SHP77 (cell line): Measurements from ENCODE around the gene TXNDC5.

Experiments used
- DNase-seq, 2 experiments: peaks; one replicate each; lab custom pipeline; 2025; lab: John Stamatoyannopoulos, UW

The TXNDC5 gene

DNA sequence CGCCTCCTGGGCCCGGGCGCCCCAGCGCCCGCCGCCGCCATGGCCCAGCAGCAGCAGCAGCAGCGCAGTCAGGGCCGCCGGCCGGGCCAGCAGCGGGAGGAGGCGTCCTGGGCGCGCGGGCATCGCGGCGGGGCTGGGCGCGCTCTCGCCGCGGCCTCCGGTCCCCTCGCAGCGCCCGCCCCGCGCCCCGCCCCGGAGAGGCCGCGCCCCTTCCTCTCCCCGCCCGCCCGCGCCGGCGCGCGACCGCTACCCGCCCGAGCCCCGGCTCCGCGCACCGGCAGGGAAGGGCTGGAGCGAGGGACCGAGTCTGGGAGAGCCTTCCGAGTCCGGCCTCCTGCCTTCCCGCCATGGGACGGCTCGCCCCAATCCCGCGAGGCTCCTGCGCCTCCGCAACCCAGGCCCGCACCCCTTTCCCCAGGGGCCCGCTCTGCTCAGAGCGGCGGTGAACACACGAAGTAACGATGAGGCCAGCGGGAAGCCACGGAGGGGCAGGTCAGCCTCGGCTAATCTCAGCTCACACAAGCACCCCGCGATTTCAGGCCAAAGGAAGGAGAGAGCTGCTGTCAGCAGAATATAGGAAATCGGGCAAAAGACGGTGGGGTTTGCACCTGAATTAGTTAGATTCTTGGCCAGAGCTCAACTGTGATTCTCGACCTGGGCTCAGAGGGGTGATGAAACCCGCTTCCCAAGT is at the start of gene TXNDC5:
Gene TXNDC5 (minus strand): TSS at position 135 of the 691 bp plus-strand sequence. CDS start 12 bp downstream, at position 123.
- DNase-seq, result peak; percentile 50 to 68

- DNase-seq, result no peak
Observed at GRCh38 chr6:7960141-7960540, 49.6 kb upstream of the TXNDC5 start.

DNA sequence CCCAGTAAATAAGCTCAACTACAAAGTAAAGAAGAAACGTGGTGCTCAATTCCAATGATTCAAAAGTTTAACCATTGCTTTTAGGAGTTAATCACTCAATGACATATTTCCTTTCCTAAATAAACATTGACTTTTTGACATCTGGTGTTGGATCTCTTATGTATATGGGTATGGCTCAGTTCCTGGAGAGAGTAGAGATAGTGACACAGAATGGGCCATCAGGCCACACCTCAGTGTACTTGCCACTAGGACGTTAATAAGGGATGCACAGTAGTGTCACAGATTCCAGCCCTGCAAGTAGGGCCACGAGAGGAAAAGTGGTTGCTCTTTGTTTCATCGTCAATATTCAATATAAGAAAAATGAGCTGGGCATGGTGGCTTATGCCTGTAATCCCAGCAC is 48.9 kb upstream of the TXNDC5 start:
- no peak for DNase-seq

DNA sequence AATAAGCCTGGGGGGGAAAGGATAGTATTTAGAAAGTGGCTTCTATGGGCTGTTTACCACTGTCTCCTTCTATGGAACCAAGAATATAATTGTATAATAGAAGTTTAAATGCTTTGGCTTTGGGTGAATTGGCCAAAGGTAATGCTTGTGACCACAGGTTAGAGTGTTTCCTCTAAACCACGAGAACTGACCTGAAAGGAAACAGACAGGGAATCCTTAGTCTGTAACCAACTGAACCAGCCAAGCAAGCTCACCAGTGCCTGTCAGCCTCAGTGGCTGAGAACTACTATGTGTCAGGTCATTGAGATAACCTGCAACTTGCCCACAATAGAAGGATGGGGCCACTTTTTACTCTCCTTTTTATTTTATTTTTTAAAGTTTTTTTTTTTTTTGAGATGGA is 47.9 kb upstream of the TXNDC5 start:
- no peak for DNase-seq

DNA sequence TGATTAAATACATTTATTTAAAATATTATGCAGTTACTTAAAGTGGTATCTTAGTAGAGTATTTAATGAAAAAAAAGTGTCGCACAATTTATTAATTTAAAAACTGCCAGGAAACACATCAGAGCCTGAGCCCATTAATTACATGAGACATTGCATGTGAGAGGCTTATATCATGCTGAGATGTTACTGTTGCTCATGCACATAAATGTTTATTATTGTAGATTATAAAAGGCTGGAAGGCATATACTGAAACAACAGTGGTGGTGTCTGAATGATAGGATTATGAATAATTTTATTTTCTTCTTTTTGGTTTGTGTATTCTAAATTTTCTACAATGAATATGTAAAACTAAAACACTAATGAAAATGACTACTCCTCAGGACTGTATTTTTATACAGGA is 45.7 kb upstream of the TXNDC5 start:
- no peak for DNase-seq

- no peak for DNase-seq
Observed at GRCh38 chr6:7954477-7955200, 44.1 kb upstream of the TXNDC5 start.

- no peak for DNase-seq
Observed at GRCh38 chr6:7953753-7954152, 43.2 kb upstream of the TXNDC5 start.

DNA sequence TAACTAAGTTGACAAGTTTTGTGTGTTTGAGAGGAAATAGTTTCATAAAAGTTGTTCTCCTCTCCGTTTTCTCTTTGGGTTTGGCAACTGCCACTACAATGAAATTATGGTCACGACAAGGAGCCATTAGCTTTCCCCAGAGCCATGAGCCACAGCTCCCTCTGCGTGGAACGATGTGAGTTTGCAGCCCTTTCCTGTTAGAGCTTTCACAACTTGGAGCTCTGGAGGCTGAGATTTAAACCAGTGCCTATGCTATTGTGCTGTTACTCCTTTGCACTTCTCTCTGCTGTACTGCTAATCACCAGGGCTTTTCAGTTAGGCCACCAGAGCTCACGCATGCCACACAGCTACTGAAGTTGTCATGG is 29.3 kb upstream of the TXNDC5 start:
- no peak for DNase-seq

- DNase-seq, result peak; percentile 48 to 59
Observed at GRCh38 chr6:7939184-7939863, 28.7 kb upstream of the TXNDC5 start.

GRCh38 chr6:7938562-7939183 is 28.1 kb upstream of the TXNDC5 start:
- DNase-seq, result no peak

DNA sequence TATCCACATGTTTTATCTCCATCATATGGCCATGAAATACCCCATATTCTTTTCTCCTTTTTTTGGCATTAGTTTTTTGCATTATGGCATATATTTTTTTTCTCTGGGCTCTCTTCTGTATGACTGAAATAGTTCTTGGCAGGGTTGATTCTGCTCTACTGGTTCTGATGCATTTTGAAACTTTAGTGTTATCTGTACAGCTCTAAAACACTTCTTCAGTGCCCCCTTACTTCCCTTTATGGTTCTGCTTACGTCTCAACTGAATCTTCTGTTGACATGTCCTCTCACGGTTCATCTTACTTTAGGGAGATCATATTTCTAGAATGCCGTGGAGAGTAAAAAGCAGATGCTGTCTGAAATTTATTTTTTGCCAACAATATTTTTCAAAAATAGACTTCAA is 23.2 kb upstream of the TXNDC5 start:
- no peak for DNase-seq

- no peak for DNase-seq
Observed at GRCh38 chr6:7932625-7933024, 22.0 kb upstream of the TXNDC5 start.

DNA sequence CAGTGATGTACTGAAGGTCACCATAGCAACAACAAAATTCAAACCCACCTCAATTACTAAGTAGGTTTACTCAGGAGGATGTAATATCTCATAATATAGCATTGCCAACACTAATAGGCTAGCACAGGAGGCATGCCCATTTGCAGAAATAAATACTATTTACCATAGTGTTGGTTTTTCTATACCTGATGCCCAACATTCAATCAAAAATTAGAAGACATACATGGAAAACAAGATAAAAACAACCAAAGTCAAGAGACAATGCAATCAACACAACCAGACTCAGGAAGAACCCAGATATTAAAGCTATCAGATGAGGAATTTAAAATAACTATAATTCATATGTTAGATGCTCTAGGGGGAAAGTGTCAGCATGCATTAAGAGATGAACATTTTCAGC is 14.3 kb upstream of the TXNDC5 start:
- DNase-seq, result no peak

- no peak for DNase-seq
Observed at GRCh38 chr6:7922596-7922995, 12.0 kb upstream of the TXNDC5 start.

DNA sequence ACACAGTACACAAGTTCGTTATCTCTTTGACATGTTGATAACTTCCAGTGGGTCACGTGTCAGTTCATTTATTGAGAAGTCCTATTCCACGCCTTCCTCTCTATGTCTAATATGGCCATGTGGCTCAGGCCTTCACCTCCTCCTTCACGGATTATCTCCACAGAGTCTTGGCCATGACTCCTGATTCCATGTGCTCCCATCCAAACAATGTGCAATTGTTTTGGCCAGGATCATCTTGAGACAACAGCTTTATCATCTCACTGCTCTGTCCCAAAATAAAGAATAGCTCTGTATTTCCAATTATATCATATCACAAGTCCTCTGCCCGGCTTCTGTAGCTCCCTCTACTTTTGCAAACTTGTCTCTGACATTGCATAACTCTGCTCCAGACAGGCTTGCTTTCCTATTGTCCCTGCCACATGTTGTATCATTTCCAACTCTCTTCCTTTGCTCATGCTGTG is 11.1 kb upstream of the TXNDC5 start:
- no peak for DNase-seq

DNA sequence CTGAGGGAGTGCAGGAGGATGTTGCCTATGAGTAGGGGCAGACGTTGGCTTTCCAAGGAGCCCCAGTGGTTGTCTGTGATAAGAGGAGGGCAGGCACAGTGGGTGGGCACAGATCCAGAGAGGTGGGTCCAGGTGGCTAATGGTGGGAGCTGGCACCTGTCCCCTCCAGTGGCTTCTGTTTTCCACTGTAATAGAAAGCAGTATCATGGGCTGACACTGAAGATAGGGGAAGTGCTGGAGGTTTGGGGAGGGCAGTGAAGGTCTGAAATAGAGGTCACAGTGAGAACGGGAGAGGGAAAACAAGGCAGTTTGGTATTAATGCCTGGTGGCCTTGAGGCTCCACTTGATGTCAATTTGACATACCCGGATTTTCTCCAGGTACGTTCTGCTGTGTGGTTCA is 10.5 kb upstream of the TXNDC5 start:
- no peak for DNase-seq

DNA sequence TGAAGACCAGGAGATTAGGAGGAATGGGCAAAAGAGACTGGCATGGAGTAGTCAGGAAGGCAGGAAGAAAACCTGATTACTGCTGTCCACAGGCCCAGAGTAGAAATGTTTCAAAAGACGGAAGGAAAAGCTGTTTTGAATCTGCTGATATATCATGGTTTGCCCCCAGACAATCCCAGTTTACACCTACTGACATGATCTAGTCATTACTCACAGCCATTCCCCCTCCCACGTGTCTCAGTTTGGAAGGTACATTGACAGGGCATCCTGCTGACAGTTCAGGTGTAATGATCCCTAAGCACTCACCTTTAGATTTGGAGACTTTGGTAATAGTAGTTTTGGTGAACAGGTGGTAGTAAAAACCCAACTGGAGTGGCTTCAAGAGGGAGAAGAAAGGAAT is 9.8 kb upstream of the TXNDC5 start:
- no peak for DNase-seq

DNA sequence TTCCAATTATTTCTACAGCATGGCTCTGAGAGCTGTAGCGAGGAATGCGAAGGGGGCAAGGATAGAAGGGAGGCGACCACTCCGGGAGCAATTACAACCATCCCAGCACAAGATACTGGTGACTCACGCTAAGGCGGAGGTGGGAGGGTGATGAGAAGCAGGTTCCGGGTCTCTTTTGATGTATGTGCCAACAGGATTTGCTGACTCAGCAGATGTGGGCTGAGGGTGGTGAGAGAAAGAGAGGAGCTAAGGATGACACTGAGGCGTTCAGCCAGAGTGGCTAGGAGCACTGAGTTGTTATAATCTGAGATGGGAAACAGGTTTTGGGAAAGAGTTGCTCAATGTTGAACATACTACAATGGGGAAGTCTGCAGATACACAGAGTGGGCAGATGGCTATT is 9.3 kb upstream of the TXNDC5 start:
- DNase-seq, result no peak

DNA sequence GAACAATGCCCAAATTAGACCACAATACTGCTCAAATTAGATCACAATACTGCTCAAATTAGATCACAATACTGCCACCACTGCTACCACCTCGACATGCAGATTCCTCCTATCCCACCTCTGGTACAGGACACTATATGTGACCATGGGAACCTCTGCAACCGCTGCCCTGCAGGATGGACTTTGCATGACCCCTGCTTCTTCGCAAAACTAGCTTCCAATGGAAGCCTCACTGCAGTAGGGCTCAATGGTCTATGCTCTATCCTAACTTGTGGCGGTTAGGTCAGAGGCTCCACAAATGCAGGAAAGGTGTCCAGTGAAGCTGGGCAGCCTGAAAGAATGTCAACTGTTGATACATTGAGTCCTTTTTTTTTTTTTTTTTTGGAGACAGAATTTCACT is 7.8 kb upstream of the TXNDC5 start:
- no peak for DNase-seq

DNA sequence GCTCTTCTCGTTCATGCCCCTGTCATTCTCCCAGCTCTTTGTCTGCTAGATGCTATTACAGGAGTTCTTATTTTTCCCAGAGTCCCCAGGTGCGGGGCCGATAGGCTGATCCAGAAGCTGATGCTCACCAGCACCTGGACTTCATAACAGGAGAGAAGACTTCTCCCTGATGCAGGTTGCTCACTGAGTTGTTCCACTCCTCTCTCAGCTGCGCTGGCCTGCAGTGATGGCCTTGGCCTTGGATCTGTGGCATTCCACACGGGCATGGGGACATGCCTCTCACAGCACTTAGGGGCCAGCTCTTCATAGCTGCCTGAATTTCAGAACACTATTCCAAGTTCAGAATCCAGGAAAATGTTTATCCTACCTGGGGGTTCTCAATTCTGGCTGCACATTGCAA is 7.1 kb upstream of the TXNDC5 start:
- no peak for DNase-seq

DNA sequence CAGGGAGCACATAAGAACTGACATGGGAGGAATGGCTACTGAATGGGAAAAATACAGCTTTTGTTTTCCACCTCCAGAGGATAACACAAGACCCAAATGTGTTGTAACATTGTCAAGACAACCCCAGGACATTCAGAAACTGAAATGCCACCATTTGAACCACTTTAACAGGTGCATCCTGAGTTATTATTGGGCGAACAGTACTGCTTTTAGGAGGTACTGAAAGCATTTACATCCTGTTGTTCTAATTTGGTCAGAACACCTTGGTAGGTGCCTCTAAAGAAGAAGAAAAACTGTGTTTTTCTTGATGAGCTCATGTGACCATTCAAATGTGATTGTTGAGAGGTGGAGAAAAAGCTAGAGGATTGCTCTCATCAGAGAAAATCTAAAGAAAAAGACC is 6.4 kb upstream of the TXNDC5 start:
- no peak for DNase-seq

- DNase-seq, result no peak
Observed at GRCh38 chr6:7914991-7915789, 4.6 kb upstream of the TXNDC5 start.
